Stimulated activated CD4-positive, alpha-beta T cell treated with anti-CD3 and anti-CD28 coated beads, Interleukin-15, amount 100 ng/mL, for 24 hours (primary cell): ENCODE data around the gene CITED2.
"Not testable (repeated sequence)": the region's sequence is repeated elsewhere in the genome, so short reads cannot be mapped to it uniquely, and the experiment has no call there.

Experiments used
- DNase-seq: peaks from one replicate; pipeline ENCODE4 v3.0.0-alpha.2; 2020

CITED2 gene

GRCh38 chr6:139364302-139364981, 10.0 kb downstream of the CITED2 start:
- no peak for DNase-seq

GRCh38 chr6:139363797-139364196, 10.7 kb downstream of the CITED2 start:
- not testable (repeated sequence) for DNase-seq

- not testable (repeated sequence) for DNase-seq
Observed at GRCh38 chr6:139363123-139363522, 11.3 kb downstream of the CITED2 start.

- DNase-seq, result no peak
Observed at GRCh38 chr6:139361211-139361610, 13.2 kb downstream of the CITED2 start.

GRCh38 chr6:139356924-139357323, 17.5 kb downstream of the CITED2 start:
- DNase-seq, result no peak

GRCh38 chr6:139355777-139356445, 18.5 kb downstream of the CITED2 start:
- no peak for DNase-seq

GRCh38 chr6:139355172-139355571, 19.3 kb downstream of the CITED2 start:
- no peak for DNase-seq

- DNase-seq, result no peak
Observed at GRCh38 chr6:139354189-139354588, 20.3 kb downstream of the CITED2 start.

- DNase-seq, result no peak
Observed at GRCh38 chr6:139349464-139350020, 24.9 kb downstream of the CITED2 start.

GRCh38 chr6:139346392-139346791, 28.1 kb downstream of the CITED2 start:
- DNase-seq, result no peak

- DNase-seq, result no peak
Observed at GRCh38 chr6:139344186-139344963, 30.1 kb downstream of the CITED2 start.

GRCh38 chr6:139343052-139343750, 31.2 kb downstream of the CITED2 start:
- no peak for DNase-seq

GRCh38 chr6:139341060-139341459, 33.4 kb downstream of the CITED2 start:
- DNase-seq, result no peak

GRCh38 chr6:139338795-139339194, 35.7 kb downstream of the CITED2 start:
- no peak for DNase-seq

GRCh38 chr6:139337830-139338229, 36.6 kb downstream of the CITED2 start:
- no peak for DNase-seq

GRCh38 chr6:139337001-139337400, 37.4 kb downstream of the CITED2 start:
- no peak for DNase-seq

GRCh38 chr6:139336488-139336887, 38.0 kb downstream of the CITED2 start:
- no peak for DNase-seq

GRCh38 chr6:139335447-139336210, 38.8 kb downstream of the CITED2 start:
- DNase-seq, result no peak

- no peak for DNase-seq
Observed at GRCh38 chr6:139334806-139335446, 39.5 kb downstream of the CITED2 start.

GRCh38 chr6:139330826-139331500, 43.5 kb downstream of the CITED2 start:
- no peak for DNase-seq

GRCh38 chr6:139330306-139330705, 44.1 kb downstream of the CITED2 start:
- DNase-seq, result no peak
